HepG2 (cell line): ENCODE results near the gene PKDREJ. TPM values are rescaled to one million over a fixed set of nuclear protein-coding genes. Genes with fewer than 3 reads are reported as not detected.

ENCODE experiments used
- CENPX ChIP-seq: sonication (generic); formaldehyde crosslinking; IDR thresholded peaks from 2 replicates; pipeline ENCODE4 v1.9.0; 2021; ENCODE audit warnings: mild to moderate bottlenecking, missing genetic modification reagents, moderate library complexity
- FOSL2 ChIP-seq: sonication (generic); formaldehyde crosslinking; IDR thresholded peaks from 2 replicates; pipeline ENCODE4 v1.4.0; 2020; ENCODE audit warnings: missing genetic modification reagents
- HMG20A ChIP-seq: IDR thresholded peaks from 2 replicates; pipeline ENCODE4 v1.6.1; 2016; ENCODE audit warnings: borderline replicate concordance
- HNF4A ChIP-seq: sonication (generic); formaldehyde crosslinking; IDR thresholded peaks from 2 replicates; pipeline ENCODE4 v1.4.0; 2020; ENCODE audit warnings: missing genetic modification reagents
- HOXD1 ChIP-seq: sonication (generic); formaldehyde crosslinking; IDR thresholded peaks from 2 replicates; pipeline ENCODE4 v1.5.0; 2020; ENCODE audit warnings: missing genetic modification reagents
- MED13 ChIP-seq: sonication (generic); formaldehyde crosslinking; IDR thresholded peaks from 2 replicates; pipeline ENCODE4 v1.5.0; 2020; ENCODE audit warnings: missing genetic modification reagents
- NRL ChIP-seq: sonication (generic); formaldehyde crosslinking; IDR thresholded peaks from 2 replicates; pipeline ENCODE4 v1.5.0; 2020; ENCODE audit warnings: missing genetic modification reagents, mild to moderate bottlenecking, moderate library complexity, borderline replicate concordance
- RBM22 ChIP-seq: fragments of 200-400 bp; formaldehyde crosslinking; optimal IDR thresholded peaks from 2 replicates; pipeline ENCODE3; 2017; ENCODE audit warnings: mild to moderate bottlenecking, low read length, moderate library complexity
- SIX4 ChIP-seq: sonication (generic); formaldehyde crosslinking; IDR thresholded peaks from 2 replicates; pipeline ENCODE4 v1.4.0; 2020; ENCODE audit warnings: missing genetic modification reagents
- SMAD3 ChIP-seq: sonication (generic); formaldehyde crosslinking; IDR thresholded peaks from 2 replicates; pipeline ENCODE4 v1.4.0; 2020; ENCODE audit warnings: missing genetic modification reagents
- TEAD2 ChIP-seq: sonication (generic); formaldehyde crosslinking; IDR thresholded peaks from 2 replicates; pipeline ENCODE4 v1.9.0; 2021; ENCODE audit warnings: missing genetic modification reagents
- TOE1 ChIP-seq: sonication (generic); formaldehyde crosslinking; IDR thresholded peaks from 2 replicates; pipeline ENCODE4 v1.4.0; 2020; ENCODE audit warnings: mild to moderate bottlenecking, missing genetic modification reagents
- TOPORS ChIP-seq: sonication (generic); formaldehyde crosslinking; IDR thresholded peaks from 2 replicates; pipeline ENCODE4 v1.8.0; 2023; ENCODE audit warnings: mild to moderate bottlenecking, missing genetic modification reagents
- TSC22D2 ChIP-seq: sonication (generic); formaldehyde crosslinking; IDR thresholded peaks from 2 replicates; pipeline ENCODE4 v1.5.1; 2020; ENCODE audit warnings: missing genetic modification reagents, mild to moderate bottlenecking, borderline replicate concordance
- YEATS2 ChIP-seq: sonication (generic); formaldehyde crosslinking; IDR thresholded peaks from 2 replicates; pipeline ENCODE4 v1.4.0; 2020; ENCODE audit warnings: missing genetic modification reagents, borderline replicate concordance
- ZC3H4 ChIP-seq: sonication (generic); formaldehyde crosslinking; IDR thresholded peaks from 2 replicates; pipeline ENCODE4 v1.4.0; 2020; ENCODE audit warnings: missing genetic modification reagents, borderline replicate concordance
- ZMYM4 ChIP-seq: sonication (generic); formaldehyde crosslinking; IDR thresholded peaks from 2 replicates; pipeline ENCODE4 v1.8.1; 2023; ENCODE audit warnings: mild to moderate bottlenecking, missing genetic modification reagents
- ZNF232 ChIP-seq: sonication (generic); formaldehyde crosslinking; IDR thresholded peaks from 2 replicates; pipeline ENCODE4 v1.4.0; 2020; ENCODE audit warnings: missing genetic modification reagents, borderline replicate concordance
- ZNF451 ChIP-seq: sonication (generic); formaldehyde crosslinking; IDR thresholded peaks from 2 replicates; pipeline ENCODE4 v1.5.0; 2020; ENCODE audit warnings: mild to moderate bottlenecking, missing genetic modification reagents
- ZSCAN29 ChIP-seq: sonication (generic); formaldehyde crosslinking; conservative IDR thresholded peaks from 2 replicates; pipeline ENCODE4 v1.4.0; 2020; ENCODE audit warnings: mild to moderate bottlenecking, missing genetic modification reagents
- polyA plus RNA-seq, 8 experiments: library from polyadenylated mRNA; depleted of rRNA in 3 of 8; stranded (reverse) in 7 of 8; unstranded in 1 of 8; fragments of >200 nt; fragmentation: Illumina TruSeq in 4 of 8; extraction: Trizol in 4 of 8; gene quantifications; 2 replicates each; pipeline versions ENCODE4 v1.2.1 to v1.2.3, GENCODE V29; 2011 to 2016; ENCODE audit warnings: low read depth in 4 of 8, missing spikeins in 1 of 8, mixed read lengths in 1 of 8; ENCODE audit not compliant: insufficient read depth in 1 of 8
- total RNA-seq, 5 experiments: library from RNA; depleted of rRNA; stranded (reverse); fragments of >200 nt; fragmentation: Illumina TruSeq; extraction: Trizol; gene quantifications; 2 replicates each; pipeline ENCODE4 v1.2.3, GENCODE V29; 2016; ENCODE audit warnings: low read depth in 1 of 5
- TF ChIP-seq, protein P1 (sequence below): sonication (generic); formaldehyde crosslinking; conservative IDR thresholded peaks from 2 replicates; pipeline ENCODE4 v1.4.0; 2020; ENCODE audit warnings: missing genetic modification reagents
- TF ChIP-seq, protein P2 (sequence below): IDR thresholded peaks from 2 replicates; pipeline ENCODE4 v1.6.1; 2012; ENCODE audit warnings: low read length, improper control_type of control experiment
- TF ChIP-seq, protein P3 (sequence below): sonication (generic); formaldehyde crosslinking; conservative IDR thresholded peaks from 2 replicates; pipeline ENCODE4 v1.4.0; 2020; ENCODE audit warnings: missing genetic modification reagents

PKDREJ gene
- total and polyA plus RNA-seq, 2 of the 13 experiments (the other 11 are each of a cell fraction or from before 2014, with no cell fraction given), result not detected

DNA sequence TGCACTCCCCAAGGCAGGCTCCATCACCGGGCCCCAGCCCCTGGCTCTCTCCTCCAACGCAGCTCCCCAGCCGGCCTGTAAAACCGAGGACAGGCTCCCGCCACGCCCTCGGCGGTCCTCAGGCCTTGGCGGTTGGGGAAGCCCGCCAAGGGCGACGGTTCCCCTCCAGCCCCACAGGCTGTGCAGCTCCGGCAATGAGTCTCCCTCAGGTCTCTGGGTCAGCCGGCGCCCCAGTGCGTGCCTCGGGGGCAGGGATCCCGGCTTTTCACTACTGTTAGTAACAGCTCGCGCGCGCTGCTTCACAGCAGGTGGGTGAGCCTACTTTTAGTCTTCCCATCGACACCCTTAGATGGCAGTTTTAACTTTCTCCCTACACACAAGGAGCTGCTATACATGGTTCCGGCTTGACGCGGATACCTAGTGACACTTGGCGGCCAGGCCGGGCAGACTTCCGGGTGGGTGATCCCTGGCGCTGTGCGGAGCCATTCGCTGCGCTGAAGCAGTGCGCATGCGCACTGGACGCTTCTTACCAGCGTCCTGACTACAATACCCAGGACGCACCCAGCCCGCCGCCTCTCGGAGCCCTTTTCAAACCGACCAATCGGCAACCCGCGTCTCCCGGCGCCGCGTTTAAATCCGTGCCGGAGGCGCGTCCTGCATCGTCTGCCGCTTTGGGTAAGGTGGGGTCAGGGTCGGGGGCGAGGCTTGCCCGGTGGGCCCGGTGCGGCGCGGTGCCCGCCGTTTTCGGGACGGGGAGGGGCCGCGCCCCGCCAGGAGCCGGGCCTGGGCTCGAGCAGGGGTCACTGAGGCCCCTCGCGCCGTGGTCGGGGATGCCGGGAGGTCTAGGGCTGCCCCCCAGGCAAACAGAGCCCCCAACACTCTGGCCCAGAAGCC is 33.4 kb upstream of the PKDREJ start, which contains the start of gene GTSE1 (continued):
- TF ChIP-seq SIX4 (CRISPR knock-in tag), result no peak
- no peak for TF ChIP-seq HMG20A
- TF ChIP-seq TOPORS (CRISPR knock-in tag), result peak; percentile 85; the same call in 1 of the 2 replicates
- 0 out of 2 replicates have a peak, but pooled peaks have one; percentile 24 for TF ChIP-seq ZNF232 (CRISPR knock-in tag)
- TF ChIP-seq ZNF451 (CRISPR knock-in tag), result peak; percentile 62; the same call in 1 of the 2 replicates
- TF ChIP-seq, protein P1, sequence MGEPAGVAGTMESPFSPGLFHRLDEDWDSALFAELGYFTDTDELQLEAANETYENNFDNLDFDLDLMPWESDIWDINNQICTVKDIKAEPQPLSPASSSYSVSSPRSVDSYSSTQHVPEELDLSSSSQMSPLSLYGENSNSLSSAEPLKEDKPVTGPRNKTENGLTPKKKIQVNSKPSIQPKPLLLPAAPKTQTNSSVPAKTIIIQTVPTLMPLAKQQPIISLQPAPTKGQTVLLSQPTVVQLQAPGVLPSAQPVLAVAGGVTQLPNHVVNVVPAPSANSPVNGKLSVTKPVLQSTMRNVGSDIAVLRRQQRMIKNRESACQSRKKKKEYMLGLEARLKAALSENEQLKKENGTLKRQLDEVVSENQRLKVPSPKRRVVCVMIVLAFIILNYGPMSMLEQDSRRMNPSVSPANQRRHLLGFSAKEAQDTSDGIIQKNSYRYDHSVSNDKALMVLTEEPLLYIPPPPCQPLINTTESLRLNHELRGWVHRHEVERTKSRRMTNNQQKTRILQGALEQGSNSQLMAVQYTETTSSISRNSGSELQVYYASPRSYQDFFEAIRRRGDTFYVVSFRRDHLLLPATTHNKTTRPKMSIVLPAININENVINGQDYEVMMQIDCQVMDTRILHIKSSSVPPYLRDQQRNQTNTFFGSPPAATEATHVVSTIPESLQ (CRISPR knock-in tag), result no peak
- TF ChIP-seq HOXD1, result no peak
- no peak for TF ChIP-seq TOE1 (CRISPR knock-in tag)
- TF ChIP-seq CENPX, result no peak
- TF ChIP-seq, protein P2, sequence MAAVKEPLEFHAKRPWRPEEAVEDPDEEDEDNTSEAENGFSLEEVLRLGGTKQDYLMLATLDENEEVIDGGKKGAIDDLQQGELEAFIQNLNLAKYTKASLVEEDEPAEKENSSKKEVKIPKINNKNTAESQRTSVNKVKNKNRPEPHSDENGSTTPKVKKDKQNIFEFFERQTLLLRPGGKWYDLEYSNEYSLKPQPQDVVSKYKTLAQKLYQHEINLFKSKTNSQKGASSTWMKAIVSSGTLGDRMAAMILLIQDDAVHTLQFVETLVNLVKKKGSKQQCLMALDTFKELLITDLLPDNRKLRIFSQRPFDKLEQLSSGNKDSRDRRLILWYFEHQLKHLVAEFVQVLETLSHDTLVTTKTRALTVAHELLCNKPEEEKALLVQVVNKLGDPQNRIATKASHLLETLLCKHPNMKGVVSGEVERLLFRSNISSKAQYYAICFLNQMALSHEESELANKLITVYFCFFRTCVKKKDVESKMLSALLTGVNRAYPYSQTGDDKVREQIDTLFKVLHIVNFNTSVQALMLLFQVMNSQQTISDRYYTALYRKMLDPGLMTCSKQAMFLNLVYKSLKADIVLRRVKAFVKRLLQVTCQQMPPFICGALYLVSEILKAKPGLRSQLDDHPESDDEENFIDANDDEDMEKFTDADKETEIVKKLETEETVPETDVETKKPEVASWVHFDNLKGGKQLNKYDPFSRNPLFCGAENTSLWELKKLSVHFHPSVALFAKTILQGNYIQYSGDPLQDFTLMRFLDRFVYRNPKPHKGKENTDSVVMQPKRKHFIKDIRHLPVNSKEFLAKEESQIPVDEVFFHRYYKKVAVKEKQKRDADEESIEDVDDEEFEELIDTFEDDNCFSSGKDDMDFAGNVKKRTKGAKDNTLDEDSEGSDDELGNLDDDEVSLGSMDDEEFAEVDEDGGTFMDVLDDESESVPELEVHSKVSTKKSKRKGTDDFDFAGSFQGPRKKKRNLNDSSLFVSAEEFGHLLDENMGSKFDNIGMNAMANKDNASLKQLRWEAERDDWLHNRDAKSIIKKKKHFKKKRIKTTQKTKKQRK, result no peak
- TF ChIP-seq ZC3H4 (CRISPR knock-in tag), result no peak
- TF ChIP-seq FOSL2 (CRISPR knock-in tag), result no peak
- TF ChIP-seq MED13 (CRISPR knock-in tag), result peak; percentile 57; the same call in 1 of the 2 replicates
- TF ChIP-seq YEATS2 (CRISPR knock-in tag), result peak; percentile 44
- no peak for TF ChIP-seq TEAD2 (CRISPR knock-in tag)
- TF ChIP-seq SMAD3 (CRISPR knock-in tag), result no peak; the same call in 1 of the 2 replicates
- TF ChIP-seq RBM22, result no peak
- TF ChIP-seq ZSCAN29 (CRISPR knock-in tag), result no peak
- TF ChIP-seq HNF4A (CRISPR knock-in tag), result no peak
- peak; percentile 76 for TF ChIP-seq ZMYM4 (CRISPR knock-in tag)
- TF ChIP-seq TSC22D2 (CRISPR knock-in tag), result no peak
- TF ChIP-seq, protein P3, sequence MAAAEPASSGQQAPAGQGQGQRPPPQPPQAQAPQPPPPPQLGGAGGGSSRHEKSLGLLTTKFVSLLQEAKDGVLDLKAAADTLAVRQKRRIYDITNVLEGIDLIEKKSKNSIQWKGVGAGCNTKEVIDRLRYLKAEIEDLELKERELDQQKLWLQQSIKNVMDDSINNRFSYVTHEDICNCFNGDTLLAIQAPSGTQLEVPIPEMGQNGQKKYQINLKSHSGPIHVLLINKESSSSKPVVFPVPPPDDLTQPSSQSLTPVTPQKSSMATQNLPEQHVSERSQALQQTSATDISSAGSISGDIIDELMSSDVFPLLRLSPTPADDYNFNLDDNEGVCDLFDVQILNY (CRISPR knock-in tag), result peak; percentile 97
- TF ChIP-seq NRL, result peak; percentile 54; the same call in 1 of the 2 replicates
